AG09309 (cell line): ENCODE measurements around the gene TGFBR3L.
A peak's percentile ranks its signal among the peaks of the same experiment; 100 is the strongest.

Experiments
- DNase-seq: peaks from one replicate; pipeline ENCODE4 v3.0.0-alpha.2; 2010; ENCODE audit warnings: low read depth
- H3K4me3 ChIP-seq: 2 replicates; pipeline ENCODE4 v1.5.1; 2011; ENCODE audit warnings: mild to moderate bottlenecking, low read depth, low read length, moderate library complexity; ENCODE audit not compliant: control insufficient read depth
- TF ChIP-seq, protein P1 (sequence below): IDR thresholded peaks from 2 replicates; pipeline ENCODE4 v1.5.1; 2011; ENCODE audit warnings: mild to moderate bottlenecking, low read depth, low read length, inconsistent platforms; ENCODE audit not compliant: insufficient read depth, control insufficient read depth; ENCODE audit errors: missing control alignments

The TGFBR3L gene

DNA sequence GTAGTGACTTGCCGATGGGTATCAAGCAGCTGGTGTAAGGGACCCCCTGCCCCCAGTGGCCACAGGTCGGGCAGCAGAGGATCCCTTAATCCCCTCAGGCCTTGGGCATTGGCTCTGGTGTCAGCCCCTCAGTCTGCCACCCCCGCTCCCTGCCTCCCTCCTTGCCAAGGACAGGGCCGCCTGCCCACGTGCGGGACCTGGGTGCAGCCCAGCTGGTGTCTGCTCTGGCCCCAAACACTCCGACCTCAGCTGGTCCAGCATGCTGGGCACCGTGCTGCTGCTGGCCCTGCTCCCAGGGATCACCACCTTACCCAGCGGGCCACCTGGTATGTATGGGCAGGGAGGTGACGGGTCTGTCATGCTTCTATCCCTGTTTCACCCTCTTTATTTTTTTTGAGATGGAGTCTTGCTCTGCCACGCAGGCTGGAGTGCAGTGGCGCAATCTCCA lies at the start of gene TGFBR3L:
TGFBR3L (plus strand) TSS at position 233 of the 448 bp plus-strand sequence.
- H3K4me3 ChIP-seq = peak within 1 kb of the TSS; percentile 43
- DNase-seq = no peak
- TF ChIP-seq, protein P1, sequence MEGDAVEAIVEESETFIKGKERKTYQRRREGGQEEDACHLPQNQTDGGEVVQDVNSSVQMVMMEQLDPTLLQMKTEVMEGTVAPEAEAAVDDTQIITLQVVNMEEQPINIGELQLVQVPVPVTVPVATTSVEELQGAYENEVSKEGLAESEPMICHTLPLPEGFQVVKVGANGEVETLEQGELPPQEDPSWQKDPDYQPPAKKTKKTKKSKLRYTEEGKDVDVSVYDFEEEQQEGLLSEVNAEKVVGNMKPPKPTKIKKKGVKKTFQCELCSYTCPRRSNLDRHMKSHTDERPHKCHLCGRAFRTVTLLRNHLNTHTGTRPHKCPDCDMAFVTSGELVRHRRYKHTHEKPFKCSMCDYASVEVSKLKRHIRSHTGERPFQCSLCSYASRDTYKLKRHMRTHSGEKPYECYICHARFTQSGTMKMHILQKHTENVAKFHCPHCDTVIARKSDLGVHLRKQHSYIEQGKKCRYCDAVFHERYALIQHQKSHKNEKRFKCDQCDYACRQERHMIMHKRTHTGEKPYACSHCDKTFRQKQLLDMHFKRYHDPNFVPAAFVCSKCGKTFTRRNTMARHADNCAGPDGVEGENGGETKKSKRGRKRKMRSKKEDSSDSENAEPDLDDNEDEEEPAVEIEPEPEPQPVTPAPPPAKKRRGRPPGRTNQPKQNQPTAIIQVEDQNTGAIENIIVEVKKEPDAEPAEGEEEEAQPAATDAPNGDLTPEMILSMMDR = no peak

DNA sequence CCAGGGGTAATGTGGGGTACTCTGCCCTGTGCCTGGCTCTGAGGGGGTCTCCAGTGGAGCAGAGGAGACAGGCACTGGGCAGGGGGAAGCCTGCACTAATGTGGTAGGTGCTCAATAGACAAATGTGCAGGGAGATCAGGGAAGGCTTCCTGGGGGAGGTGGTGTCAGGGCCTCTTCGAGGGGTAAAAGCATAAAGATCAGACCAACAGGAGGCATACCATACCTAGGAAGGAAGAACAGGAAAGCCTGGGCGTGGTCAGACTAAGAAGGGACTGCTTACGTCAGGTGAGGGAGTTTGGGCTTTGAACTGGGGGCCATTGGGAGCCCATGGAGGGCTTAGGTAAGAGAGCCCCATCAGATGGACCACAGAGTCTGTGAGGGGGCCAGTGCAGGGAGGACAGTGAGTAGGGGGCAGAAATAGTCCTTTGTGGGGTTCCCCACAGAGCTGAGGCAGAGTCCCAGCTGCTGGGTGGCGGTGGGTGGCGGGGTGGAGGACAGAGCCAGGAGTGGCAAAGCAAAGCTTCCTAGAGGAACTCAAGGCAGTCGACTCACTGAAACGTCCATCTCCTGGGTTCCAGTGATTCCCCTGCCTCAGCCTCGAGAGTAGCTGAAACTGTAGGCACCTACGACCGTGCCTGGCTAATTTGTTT lies 49.2 kb upstream of the TGFBR3L start:
- no peak for DNase-seq
- H3K4me3 ChIP-seq = no peak overlapping the region
- TF ChIP-seq, protein P1 = no peak

DNA sequence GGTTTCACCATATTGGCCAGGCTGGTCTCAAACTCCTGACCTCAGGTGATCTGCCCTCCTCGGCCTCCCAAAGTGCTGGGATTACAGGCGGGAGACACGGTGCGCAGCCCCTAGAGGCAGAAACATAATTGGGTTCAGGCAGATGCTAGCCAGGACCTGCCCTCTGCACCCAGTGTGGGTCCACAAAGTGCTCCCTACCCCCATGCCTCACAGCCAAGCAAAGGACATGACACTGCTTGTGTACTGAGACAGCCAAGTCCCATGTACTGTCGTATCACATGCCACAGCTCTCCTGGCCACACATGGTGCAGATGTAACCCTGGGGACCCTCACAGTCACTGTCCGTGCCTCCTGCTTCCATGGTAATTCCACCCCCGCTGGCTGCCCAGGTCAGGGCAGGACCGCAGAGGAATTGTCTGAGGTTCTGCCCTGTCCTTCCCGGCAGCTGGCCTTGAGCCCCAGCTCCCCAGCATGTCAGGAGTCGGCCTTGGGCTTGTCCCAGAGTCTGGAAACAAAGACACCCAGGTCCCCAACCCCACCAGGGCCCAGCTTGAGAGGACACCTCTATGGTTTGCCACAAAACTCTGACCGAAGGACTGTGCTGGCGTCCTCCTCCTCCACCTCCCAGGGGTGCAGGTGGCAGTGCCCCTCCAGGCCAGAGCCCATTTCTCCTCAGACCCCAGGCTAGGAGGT lies 48.1 kb upstream of the TGFBR3L start:
- H3K4me3 ChIP-seq = no peak overlapping the region
- no peak for DNase-seq
- TF ChIP-seq, protein P1 = no peak

DNA sequence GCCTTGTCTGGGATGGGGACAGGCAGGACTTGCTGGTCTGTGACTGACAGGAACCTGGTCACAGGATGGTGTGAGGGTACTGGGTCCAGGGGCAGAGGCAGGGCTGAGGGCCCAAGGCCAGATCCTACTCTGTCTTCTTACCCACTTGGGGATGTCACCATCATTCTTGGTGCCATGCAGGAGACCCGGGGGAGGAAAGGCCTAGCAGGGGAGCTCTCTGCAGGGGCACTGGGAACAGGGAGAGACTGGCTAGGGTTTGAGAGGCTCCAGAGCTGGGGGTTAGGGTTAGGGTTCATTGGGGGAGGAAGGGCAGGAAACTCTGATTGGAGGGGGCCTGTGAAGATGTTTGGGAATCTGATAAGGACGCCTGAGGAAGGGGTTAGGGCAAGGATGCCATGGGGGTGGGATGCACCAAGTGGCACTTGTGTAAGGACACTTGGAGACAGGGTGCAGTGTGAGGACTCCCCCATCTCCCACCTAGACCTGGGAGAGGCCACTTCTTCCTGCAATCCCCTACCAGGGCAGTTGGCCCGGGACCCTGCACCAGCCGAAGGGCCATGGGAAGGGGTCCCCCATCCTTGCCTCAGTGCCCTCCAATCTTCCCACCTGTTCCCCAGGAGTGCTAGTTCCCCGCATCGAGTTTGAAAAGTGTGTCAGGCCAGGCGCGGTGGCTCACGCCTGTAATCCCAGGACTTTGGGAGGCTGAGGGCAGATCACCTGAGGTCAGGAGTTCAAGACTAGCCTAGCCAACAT lies 47.4 kb upstream of the TGFBR3L start:
- H3K4me3 ChIP-seq = no peak overlapping the region
- TF ChIP-seq, protein P1 = no peak
- DNase-seq = no peak

DNA sequence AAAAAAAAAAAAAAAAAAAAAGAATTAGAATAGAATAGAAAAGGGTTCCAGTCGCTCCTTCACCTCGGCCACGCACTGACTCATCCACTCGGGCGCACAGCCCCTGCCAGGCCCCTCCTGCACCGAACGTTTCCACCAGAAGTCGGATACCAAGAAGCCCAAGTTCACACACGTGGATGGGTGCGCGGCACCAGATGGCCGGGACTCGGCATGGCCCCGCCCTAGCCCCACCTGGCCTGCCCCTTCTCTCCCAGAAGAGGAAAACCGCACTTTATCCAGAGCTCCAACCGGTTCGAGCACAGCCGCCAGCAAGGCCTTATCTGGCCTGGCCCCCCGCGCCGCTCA lies 46.3 kb upstream of the TGFBR3L start:
- no peak overlapping the region for H3K4me3 ChIP-seq
- TF ChIP-seq, protein P1 = no peak
- no peak for DNase-seq

DNA sequence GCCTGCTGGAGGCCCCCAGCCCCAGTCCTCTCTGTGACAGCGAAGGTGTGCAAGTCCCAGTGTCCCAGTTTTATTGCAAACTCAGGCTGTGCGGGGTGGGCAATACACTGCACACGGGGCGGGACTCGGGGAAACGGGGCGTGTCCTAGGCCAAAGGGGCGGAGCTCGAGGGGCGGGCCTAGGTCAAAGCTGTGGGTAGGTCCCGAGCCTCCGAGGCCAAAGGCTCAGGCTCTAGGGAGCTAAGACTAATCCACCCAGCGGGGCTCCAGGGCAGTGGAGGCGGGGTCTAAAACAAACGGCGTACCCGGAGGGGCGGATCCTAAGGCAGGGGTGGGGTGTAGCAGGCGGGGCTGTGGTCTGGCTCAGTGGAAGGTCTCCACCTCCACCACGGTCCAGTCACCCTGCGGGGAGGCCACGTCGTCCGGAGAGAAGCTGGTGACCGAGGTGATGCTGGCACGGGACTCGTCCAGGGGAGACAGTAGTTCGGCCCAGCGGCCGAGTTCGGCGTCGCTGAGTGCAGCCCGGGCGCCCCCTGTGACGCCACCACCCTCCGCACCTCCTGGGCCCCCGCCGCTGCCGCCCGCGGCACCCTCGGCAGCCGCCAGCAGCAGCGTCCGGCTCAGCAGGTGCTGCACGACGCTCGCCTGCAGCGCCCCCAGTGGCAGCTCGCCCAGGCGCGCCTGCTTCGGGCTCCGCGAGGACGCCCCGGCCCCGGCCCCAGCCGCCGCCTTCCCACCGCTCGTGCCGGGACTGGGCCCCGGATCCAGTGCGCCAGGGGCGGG lies 45.8 kb upstream of the TGFBR3L start:
- TF ChIP-seq, protein P1 = peak; percentile 39
- no peak for DNase-seq
- H3K4me3 ChIP-seq = peak overlapping the region; percentile 24
